B cell (primary cell): ENCODE results near the gene HMGCL. TPM values are rescaled to one million over a fixed set of nuclear protein-coding genes. Genes with fewer than 3 reads are reported as not detected.

Experiments
- ATAC-seq: fragments of 200-7000 bp; cut with Tn5 transposase; one replicate; pipeline ENCODE4 v1.10.0; 2021; ENCODE audit warnings: low read depth, mild to moderate bottlenecking, moderate number of reproducible peaks, moderate library complexity
- CTCF ChIA-PET: fragments of 350-600 bp; sonication (Branson Sonifier 250); formaldehyde crosslinking; loops from one replicate; lab custom pipeline; 2021; ENCODE audit warnings: antibody characterized with exemption, inconsistent platforms; lab: Charles Lee
- POLR2A ChIA-PET: fragments of 350-600 bp; sonication (Branson Sonifier 250); formaldehyde crosslinking; loops from one replicate; lab custom pipeline; 2021; ENCODE audit warnings: antibody characterized with exemption; lab: Charles Lee
- DNase-seq: peaks from one replicate; pipeline ENCODE4 v3.0.0; 2013
- H2AFZ ChIP-seq: 2 replicates; pipeline ENCODE4 v1.6.1; 2012; ENCODE audit warnings: mild to moderate bottlenecking, low read depth, low read length; ENCODE audit not compliant: insufficient read depth, poor library complexity, severe bottlenecking
- H3K27ac ChIP-seq, 2 donors: 1 replicate in 1 of 2; 2 replicates in 1 of 2; pipeline ENCODE4 v1.5.1; 2012 to 2013; ENCODE audit warnings: low read length in 2 of 2, mild to moderate bottlenecking in 2 of 2, moderate library complexity in 1 of 2
- H3K27me3 ChIP-seq, 4 experiments: fragments of 200-600 bp in 1 of 4; sonication (generic) in 1 of 4; replicated peaks in 1 of 4; 1 replicate in 2 of 4; 2 replicates in 2 of 4; pipeline versions ENCODE4 v1.6.1 to v1.7.0; 2013 to 2016; ENCODE audit warnings: low read length in 3 of 4, mild to moderate bottlenecking in 2 of 4, mixed read lengths in 1 of 4, moderate library complexity in 1 of 4; ENCODE audit not compliant: insufficient read depth in 4 of 4, control insufficient read depth in 3 of 4; ENCODE audit errors: control extremely low read depth in 1 of 4
- H3K36me3 ChIP-seq, 2 experiments: replicated peaks in 1 of 2; 1 replicate in 1 of 2; 2 replicates in 1 of 2; pipeline versions ENCODE4 v1.6.1 to v1.7.1; 2013; ENCODE audit warnings: low read length in 1 of 2; ENCODE audit not compliant: insufficient read depth in 2 of 2, control insufficient read depth in 1 of 2; ENCODE audit errors: control extremely low read depth in 1 of 2, extremely low read depth in 1 of 2
- H3K4me1 ChIP-seq, 2 donors: fragments of 200-600 bp in 1 of 2; sonication (generic) in 1 of 2; 1 replicate in 1 of 2; 2 replicates in 1 of 2; pipeline versions ENCODE4 v1.5.1 to v1.6.1; 2013 to 2017; ENCODE audit warnings: low read length in 2 of 2; ENCODE audit not compliant: control insufficient read depth in 2 of 2, insufficient read depth in 2 of 2
- H3K4me2 ChIP-seq: replicated peaks from 2 replicates; pipeline ENCODE3; 2012; ENCODE audit warnings: mild to moderate bottlenecking, low read depth, low read length; ENCODE audit not compliant: poor library complexity, severe bottlenecking
- H3K4me3 ChIP-seq, 5 experiments: fragments of 200-600 bp in 1 of 5; sonication (generic) in 1 of 5; 1 replicate in 3 of 5; 2 replicates in 2 of 5; pipeline versions ENCODE4 v1.5.1 to v1.7.0; 2011 to 2016; ENCODE audit warnings: low read length in 4 of 5, mild to moderate bottlenecking in 4 of 5, low read depth in 2 of 5, control low read depth in 1 of 5, moderate library complexity in 1 of 5; ENCODE audit not compliant: insufficient read depth in 1 of 5; ENCODE audit errors: control extremely low read depth in 1 of 5, extremely low read depth in 1 of 5
- H3K79me2 ChIP-seq: fragments of 200-600 bp; sonication (generic); one replicate; pipeline ENCODE4 v1.6.0; 2016; ENCODE audit warnings: low read length; ENCODE audit not compliant: control insufficient read depth, insufficient read depth
- H3K9ac ChIP-seq: fragments of 200-600 bp; sonication (generic); 2 replicates; pipeline ENCODE4 v1.6.1; 2017; ENCODE audit warnings: mild to moderate bottlenecking, low read length, moderate library complexity
- H3K9me3 ChIP-seq, 3 donors: one replicate each; pipeline versions ENCODE4 v1.6.1 to v1.7.1; 2013; ENCODE audit warnings: low read length in 2 of 3; ENCODE audit not compliant: control insufficient read depth in 2 of 3, insufficient read depth in 1 of 3; ENCODE audit errors: control extremely low read depth in 1 of 3
- H4K20me1 ChIP-seq: 2 replicates; pipeline ENCODE4 v1.6.0; 2012; ENCODE audit warnings: mild to moderate bottlenecking, low read length; ENCODE audit not compliant: insufficient read depth, control insufficient read depth, poor library complexity, severe bottlenecking
- H3K27ac Mint-ChIP-seq: one replicate; pipeline ENCODE4 v1.8.0; 2021; ENCODE audit warnings: mixed read lengths
- H3K27me3 Mint-ChIP-seq: one replicate; pipeline ENCODE4 v1.8.0; 2021; ENCODE audit warnings: mixed read lengths
- H3K4me1 Mint-ChIP-seq: one replicate; pipeline ENCODE4 v1.8.0; 2021; ENCODE audit warnings: mixed read lengths
- H3K4me3 Mint-ChIP-seq: one replicate; pipeline ENCODE4 v1.8.0; 2021; ENCODE audit warnings: mixed read lengths
- H3K9me3 Mint-ChIP-seq: one replicate; pipeline ENCODE4 v1.8.0; 2022; ENCODE audit warnings: mixed read lengths; ENCODE audit not compliant: insufficient read depth
- CTCF ChIP-seq: fragments of 200-600 bp; IDR thresholded peaks from one replicate; pipeline ENCODE4 v1.8.0; 2022; ENCODE audit warnings: antibody characterized with exemption, mild to moderate bottlenecking
- EZH2 ChIP-seq: IDR thresholded peaks from 2 replicates; pipeline ENCODE4 v1.6.1; 2012; ENCODE audit warnings: borderline replicate concordance, low read depth, mild to moderate bottlenecking, moderate library complexity, low read length; ENCODE audit not compliant: insufficient read depth, poor library complexity, severe bottlenecking
- WGBS: methylation state at CpG from one replicate; pipeline ENCODE4 v1.1.5; 2013; ENCODE audit warnings: missing lambda C conversion rate; ENCODE audit not compliant: insufficient coverage; 5-methylcytosine and 5-hydroxymethylcytosine counted together
- intact Hi-C: fragments of 100-400 bp; cut with micrococcal nuclease; formaldehyde crosslinking; loops from one replicate; pipeline ENCODE4 v1.10.0; 2022
- polyA minus RNA-seq: library from RNA; depleted of rRNA, polyadenylated mRNA; stranded (reverse); fragments of >200 nt; gene quantifications from 2 replicates; pipeline ENCODE4 v1.2.3, GENCODE V29; 2012
- polyA plus RNA-seq: library from polyadenylated mRNA; depleted of rRNA; stranded (reverse); fragments of >200 nt; gene quantifications from 2 replicates; pipeline ENCODE4 v1.2.3, GENCODE V29; 2012
- total RNA-seq, 2 donors: library from RNA; stranded (reverse); fragments of 120-200 nt in 1 of 2; gene quantifications; 1 replicate in 1 of 2; 2 replicates in 1 of 2; pipeline versions ENCODE4 v1.2.3 to v1.2.4, GENCODE V29; 2013 to 2022

Gene HMGCL
- total RNA-seq: 35.9 and 41.2 TPM in 2 replicates
- 29.2 TPM for total RNA-seq (2013)
- 13.7 and 18.5 TPM in 2 replicates for polyA plus RNA-seq
- polyA minus RNA-seq: 17.9 and 23.9 TPM in 2 replicates

GRCh38 chr1:23825076-23825761, at the start of gene HMGCL:
Gene HMGCL, minus strand, starts transcription at chr1:23825429. Its CDS starts 14 bp downstream, at chr1:23825415.
- H3K4me2 ChIP-seq: peak within 1 kb of the TSS; percentile 94
- ATAC-seq: peak; percentile 98
- H3K4me3 ChIP-seq: peak within 1 kb of the TSS; percentile 76 to 95 (median 93)
- POLR2A ChIA-PET: interaction anchor here (0.6 to 1.9 kb wide), 10 partner anchors 9 to 363 kb away, joined by 3 to 13 read pairs (median 4); no protein-coding TSS in a partner anchor
- H2AFZ ChIP-seq: peak within 1 kb of the TSS; percentile 88
- Mint-ChIP-seq H3K4me3 (peak within 1 kb of the TSS; percentile 96), H3K4me1 (peaks cover 22% of the 10 kb centered on the region), H3K27ac (peak within 1 kb of the TSS; percentile 98), H3K27me3 (no peaks in the 10 kb centered on the region), H3K9me3 (no peaks in the 10 kb centered on the region)
- H3K27ac ChIP-seq: peak within 1 kb of the TSS; percentile 81 to 97
- H3K9me3 ChIP-seq: no peaks in the 10 kb centered on the region
- DNase-seq: peak; percentile 92
- H3K27me3 ChIP-seq: no peaks in the 10 kb centered on the region
- no peaks in the 10 kb centered on the region for H4K20me1 ChIP-seq
- intact Hi-C loops: loop anchor here (1.0 to 5.0 kb wide), 6 partner anchors 13 to 155 kb away; partner anchors contain the start of genes FUCA1, GALE and SRSF10
- H3K79me2 ChIP-seq: peaks cover 12% of the 10 kb centered on the region
- H3K36me3 ChIP-seq: peaks cover 0 to 3% of the 10 kb centered on the region in 2 experiments
- peaks cover 10 to 14% of the 10 kb centered on the region in 2 donors for H3K4me1 ChIP-seq
- WGBS: under 1% methylated on average over 23 of the region's 42 CpGs
- no peak for TF ChIP-seq CTCF
- TF ChIP-seq EZH2: no peak
- CTCF ChIA-PET: interaction anchor here (0.6 to 5.1 kb wide), 8 partner anchors 9 to 182 kb away, joined by 3 to 64 read pairs (median 4); partner anchors contain the start of gene FUCA1
- peak within 1 kb of the TSS; percentile 97 for H3K9ac ChIP-seq

- intact Hi-C loops: no loop called here
- H3K9ac ChIP-seq: no peak overlapping the region
- no peaks in the 10 kb centered on the region for H3K27me3 Mint-ChIP-seq
- ChIA-PET CTCF (interaction anchor here (1.5 kb wide), 1 partner anchor 38 kb away, joined by 4 read pairs; no protein-coding TSS in a partner anchor), POLR2A (interaction anchor here (1.5 to 2.9 kb wide), 2 partner anchors 10 to 37 kb away, joined by 4 to 10 read pairs; no protein-coding TSS in a partner anchor)
- DNase-seq (no peak), ATAC-seq (no peak)
- TF ChIP-seq CTCF (no peak), EZH2 (no peak)
- H3K4me1 Mint-ChIP-seq: peaks cover 32% of the 10 kb centered on the region
- H3K4me3 ChIP-seq: no peak overlapping the region
- no peak overlapping the region for H3K4me3 Mint-ChIP-seq
- H3K36me3 ChIP-seq: peaks cover 3 to 50% of the 10 kb centered on the region in 2 experiments
- peak overlapping the region; percentile 21 for H3K27ac Mint-ChIP-seq
- H2AFZ ChIP-seq: no peak overlapping the region
- WGBS: no CpG with 5 or more reads among the region's 3 CpGs
- H3K4me1 ChIP-seq: peaks cover 11% of the 10 kb centered on the region in 2 donors
- H3K9me3 Mint-ChIP-seq: no peaks in the 10 kb centered on the region
- peaks cover 39% of the 10 kb centered on the region for H4K20me1 ChIP-seq
- no peak overlapping the region for H3K4me2 ChIP-seq
- peak overlapping the region in 1 of 2 donors; percentile 24 for H3K27ac ChIP-seq
- H3K9me3 ChIP-seq: peaks cover 0 to 3% (median 1%) of the 10 kb centered on the region in 3 donors
- no peaks in the 10 kb centered on the region for H3K27me3 ChIP-seq
- peaks cover 66% of the 10 kb centered on the region for H3K79me2 ChIP-seq
Measured at GRCh38 chr1:23872421-23872820, 47.2 kb upstream of the HMGCL start.
